Cerebellar nuclear complex (tissue), 1 donor: ENCODE results near the gene OSBPL1A.

Experiments
- DNase-seq, 2 experiments: peaks; one replicate each; lab custom pipeline; 2025; lab: John Stamatoyannopoulos, UW

OSBPL1A gene

GRCh38 chr18:24397694-24398368 is at the start of gene OSBPL1A:
OSBPL1A (minus strand) TSS chr18:24397824; CDS start chr18:24377533, 20,291 bp downstream.
- DNase-seq = no peak

GRCh38 chr18:24446953-24447538 is 49.4 kb upstream of the OSBPL1A start:
- DNase-seq = no peak

- no peak for DNase-seq
Observed at GRCh38 chr18:24446453-24446852, 48.8 kb upstream of the OSBPL1A start.

DNA sequence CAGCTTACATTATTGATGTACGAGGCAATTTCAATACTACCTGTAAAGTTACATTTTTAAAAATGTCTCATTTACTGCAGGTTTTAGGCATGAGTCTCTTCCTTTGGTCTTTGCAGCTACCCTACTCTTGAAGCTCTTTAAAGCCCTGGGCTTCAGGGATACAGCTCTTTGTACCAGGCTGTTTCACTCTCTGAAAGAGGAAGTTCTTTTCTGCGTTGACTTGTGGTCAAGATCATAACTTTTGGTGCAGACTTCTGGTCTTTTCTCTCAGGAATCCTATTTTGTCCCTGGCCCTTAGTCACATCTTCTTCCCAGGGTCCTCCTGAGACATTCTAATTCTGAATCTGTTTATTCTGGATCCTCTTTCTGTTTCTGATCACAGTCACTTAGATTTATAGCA is 46.2 kb upstream of the OSBPL1A start:
- no peak for DNase-seq

DNA sequence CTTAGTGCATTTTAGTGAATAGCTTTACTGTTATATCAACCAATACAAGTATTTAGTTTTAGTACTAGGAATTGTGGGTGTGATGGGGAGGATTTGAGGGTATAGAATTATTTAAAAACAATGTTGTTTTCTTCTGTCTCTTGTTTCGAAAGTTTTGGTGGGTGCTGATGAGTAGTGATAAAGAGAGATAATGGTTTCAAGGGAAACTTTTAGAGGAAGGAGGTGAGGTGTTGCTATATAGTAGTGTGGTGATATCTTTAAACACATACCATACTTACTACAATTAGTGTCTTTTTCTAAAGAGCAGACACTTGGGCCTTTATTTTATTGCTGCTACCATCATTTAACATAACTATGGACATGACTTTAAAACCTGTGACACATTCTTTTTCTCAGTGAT is 39.3 kb upstream of the OSBPL1A start:
- DNase-seq = no peak

GRCh38 chr18:24432618-24433017 is 35.0 kb upstream of the OSBPL1A start:
- DNase-seq = no peak

DNA sequence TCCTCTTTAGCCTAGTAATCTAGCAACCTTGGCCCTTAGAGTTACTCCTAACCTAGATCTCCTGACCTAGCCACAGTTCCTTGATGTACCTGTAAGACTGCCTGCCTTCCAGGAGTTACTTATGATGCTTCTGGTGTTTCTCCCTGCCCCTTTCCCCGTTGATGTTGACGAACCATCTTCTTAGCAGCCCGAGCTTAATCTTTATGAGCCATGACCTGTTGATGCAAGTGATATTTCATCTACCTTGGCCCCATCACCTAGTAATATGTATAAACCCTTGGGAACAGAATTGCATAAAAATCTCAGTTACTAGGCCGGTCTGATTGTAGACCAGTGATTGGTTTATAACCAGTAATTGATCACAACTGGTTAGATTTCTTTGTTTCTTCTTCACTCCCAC is 31.6 kb upstream of the OSBPL1A start:
- DNase-seq = no peak

DNA sequence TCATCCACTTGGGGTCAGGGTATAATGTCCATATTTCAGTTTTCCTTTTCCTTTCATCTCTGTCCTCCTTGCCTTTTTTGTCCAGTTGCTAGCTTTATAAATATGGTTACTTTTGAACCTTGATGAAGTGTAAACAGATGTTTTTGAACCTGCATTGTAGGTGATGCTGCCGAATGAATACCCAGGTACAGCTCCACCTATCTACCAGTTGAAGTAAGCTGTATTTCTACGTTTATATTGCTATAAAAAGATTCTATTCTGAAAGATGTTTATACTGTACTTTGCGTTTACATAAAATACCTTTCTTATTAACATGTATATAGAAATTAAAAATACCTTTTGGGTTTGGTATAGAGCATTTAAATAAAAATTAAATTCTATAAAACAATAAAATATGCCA is 31.1 kb upstream of the OSBPL1A start:
- no peak for DNase-seq

GRCh38 chr18:24427484-24427883 is 29.9 kb upstream of the OSBPL1A start:
- DNase-seq = no peak

DNA sequence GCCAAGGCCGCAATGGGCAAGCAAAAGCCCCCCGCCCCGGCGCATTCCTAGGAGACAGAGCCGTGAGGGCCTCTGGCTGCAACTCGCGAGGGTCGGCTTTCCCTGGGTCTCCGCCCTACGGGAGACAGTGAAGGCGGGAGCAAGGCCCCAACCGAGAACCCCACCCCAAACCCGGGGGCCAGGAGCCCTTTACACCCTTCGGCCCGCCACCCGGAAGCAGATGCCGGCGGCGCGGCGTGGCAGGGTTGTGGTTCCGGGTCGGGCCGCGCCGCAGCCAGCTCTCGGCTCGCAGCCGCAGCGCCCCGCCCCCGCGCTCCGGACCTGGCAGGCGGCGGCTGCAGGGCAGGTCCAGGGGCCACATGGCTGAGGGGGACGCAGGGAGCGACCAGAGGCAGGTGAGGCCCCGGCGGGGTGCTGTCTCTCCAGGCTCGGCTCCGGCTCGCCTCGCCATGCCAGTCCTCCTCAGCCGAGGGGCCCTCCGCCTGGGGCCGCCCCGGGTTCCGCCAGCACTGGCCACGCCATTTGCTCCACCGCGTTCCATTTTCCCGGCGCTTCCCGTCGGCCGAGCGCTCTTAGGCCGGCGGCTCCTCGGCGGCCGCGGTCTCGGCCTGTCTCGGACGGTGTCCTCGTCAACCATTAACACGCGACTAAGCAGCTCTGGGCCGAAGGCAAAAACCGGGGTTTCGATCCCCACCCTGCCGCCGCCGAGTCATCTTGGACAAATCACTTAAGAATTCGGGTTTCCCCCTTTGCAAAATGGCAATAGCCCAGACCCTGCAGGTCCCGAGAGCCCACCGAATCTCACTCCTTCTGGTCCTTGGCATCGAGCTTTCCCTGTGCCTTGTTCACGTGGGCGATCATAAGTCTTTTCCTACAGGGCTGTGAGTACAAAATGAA is 29.0 kb upstream of the OSBPL1A start, which contains the start of gene IMPACT:
TSS of gene IMPACT (plus strand) at position 273 of the 897 bp plus-strand sequence. CDS start at position 360, 87 bp downstream.
- no peak for DNase-seq

DNA sequence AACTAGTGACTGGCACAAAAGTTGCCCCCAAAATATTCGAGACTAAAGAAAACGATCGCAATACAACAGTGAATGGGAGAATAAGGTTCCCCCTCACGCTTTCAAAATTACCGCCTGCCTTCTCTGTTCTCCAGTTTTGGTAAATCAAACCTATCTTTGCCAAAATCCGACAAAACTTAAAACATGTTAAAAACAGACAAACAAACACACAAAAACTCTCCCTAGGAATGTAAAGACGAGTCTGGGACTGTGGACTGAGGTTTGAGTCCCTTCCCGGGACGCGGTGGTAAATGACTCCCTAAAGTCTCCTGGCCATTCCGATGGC is 28.4 kb upstream of the OSBPL1A start:
- no peak for DNase-seq

DNA sequence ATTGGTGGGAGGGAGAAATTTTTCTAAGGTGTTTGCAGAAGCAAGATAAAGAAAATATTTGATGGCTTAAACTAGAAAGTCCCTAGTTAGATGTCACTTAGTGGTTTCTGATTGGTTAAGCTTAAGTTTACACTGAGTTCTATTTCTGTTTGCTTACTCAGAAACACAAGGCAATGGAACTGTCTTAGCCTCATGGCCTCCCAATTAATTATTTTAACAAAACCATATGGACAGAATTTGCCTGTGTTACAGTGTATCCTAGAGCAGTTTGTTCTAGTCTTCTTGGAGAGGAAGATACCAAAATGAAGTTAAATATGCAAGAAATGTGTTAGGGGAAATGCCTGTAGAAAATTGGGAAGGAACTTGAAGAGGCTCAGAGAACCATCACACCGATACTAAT is 24.2 kb upstream of the OSBPL1A start:
- no peak for DNase-seq

GRCh38 chr18:24420551-24420950 is 22.9 kb upstream of the OSBPL1A start:
- DNase-seq = no peak

DNA sequence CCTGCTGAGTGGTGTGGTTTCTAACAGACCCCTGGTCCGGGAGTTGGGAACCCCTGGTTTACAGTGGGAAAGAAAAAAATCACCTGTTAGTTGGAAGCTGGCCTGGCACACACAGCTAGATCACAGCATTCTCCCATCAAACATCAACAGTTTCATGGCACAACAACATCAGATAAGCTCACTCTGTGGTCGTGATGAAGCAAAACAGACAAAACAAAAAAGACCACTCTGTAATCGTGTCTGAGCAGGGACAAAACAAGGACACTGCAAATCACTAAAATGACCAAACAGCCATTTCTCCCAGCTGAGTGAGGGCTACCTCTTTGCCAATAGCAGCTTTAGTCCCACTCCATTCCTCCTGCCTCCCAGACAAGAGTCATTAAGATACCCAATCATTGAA is 19.9 kb upstream of the OSBPL1A start:
- no peak for DNase-seq

DNA sequence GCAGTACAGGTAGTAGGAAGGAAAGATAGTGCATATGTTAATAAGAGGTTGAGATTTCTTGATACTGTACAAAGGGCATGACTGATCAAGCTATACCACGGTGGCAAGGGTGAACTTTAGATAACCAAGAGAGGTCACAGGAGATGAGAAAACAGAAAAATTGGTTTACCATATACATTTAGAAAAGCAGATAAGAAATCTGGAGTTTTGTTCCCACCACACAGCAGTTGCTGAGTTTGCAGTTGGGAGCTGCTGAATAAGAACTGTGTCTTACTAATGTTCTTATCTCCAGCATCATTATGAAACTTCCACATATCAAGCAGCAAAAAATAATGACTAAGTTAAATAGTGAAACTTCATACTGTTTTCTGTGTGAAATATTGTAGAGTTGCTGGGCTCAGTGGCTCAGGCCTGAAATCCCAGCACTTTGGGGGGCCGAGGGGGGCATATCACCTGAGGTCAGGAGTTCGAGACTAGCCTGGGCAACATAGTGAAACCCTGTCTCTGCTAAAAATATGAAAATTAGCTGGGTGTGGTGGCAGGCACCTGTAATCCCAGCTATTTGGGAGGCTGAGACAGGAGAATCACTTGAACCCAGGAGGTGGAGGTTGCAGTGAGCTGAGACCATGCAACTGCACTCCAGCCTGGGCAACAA is 16.9 kb upstream of the OSBPL1A start:
- DNase-seq = no peak

DNA sequence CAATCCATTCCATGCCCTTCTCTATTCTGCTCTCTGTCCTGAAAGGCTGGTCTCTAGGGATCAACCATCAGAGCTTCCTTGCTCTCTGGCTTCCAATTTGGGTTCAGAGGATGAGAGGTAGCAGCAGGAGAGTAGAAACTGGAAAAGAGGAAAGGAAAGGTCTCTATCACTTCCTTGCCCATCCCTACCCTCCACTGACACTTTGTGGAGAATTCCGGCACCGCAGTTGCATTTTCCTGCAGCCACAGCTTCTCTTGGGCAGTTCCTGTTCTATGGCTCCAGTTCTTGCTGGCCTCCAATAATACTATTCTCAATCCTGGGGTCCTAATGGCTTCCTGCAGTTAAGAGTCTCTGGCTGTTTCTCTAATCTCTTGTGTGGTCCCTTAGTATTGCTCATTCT is 15.5 kb upstream of the OSBPL1A start:
- no peak for DNase-seq

- no peak for DNase-seq
Observed at GRCh38 chr18:24408496-24408895, 10.9 kb upstream of the OSBPL1A start.

- DNase-seq = no peak
Observed at GRCh38 chr18:24404591-24404990, 7.0 kb upstream of the OSBPL1A start.

- no peak for DNase-seq
Observed at GRCh38 chr18:24403076-24403475, 5.5 kb upstream of the OSBPL1A start.

- no peak for DNase-seq
Observed at GRCh38 chr18:24402209-24402785, 4.7 kb upstream of the OSBPL1A start.

GRCh38 chr18:24400587-24400986 is 3.0 kb upstream of the OSBPL1A start:
- DNase-seq = no peak

DNA sequence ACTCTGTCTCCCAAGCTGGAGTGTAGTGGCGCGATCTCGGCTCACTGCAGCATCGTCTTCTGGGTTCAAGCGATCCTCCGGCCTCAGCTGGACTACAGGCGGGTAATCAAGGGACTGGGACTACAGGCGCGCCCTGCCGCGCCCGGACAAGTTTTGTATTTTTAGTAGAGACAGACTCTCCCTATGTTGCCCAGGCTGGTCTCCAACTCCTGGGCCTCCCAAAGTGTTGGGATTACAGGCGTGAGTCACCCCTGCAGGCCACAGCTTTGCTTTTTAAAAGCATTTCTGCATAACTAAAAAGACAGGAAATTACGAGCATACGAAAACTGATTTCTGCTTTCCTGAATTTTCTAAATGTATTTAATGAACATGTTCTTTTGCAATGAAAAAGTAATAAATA is 916 bp upstream of the OSBPL1A start:
- no peak for DNase-seq
